GM19240 (cell line): ENCODE data around the gene MAN1A2.
"Not testable (repeated sequence)": the region's sequence is repeated elsewhere in the genome, so short reads cannot be mapped to it uniquely, and the experiment has no call there.

Experiments used
- DNase-seq: peaks from one replicate; pipeline ENCODE4 v3.0.0; 2011; ENCODE audit warnings: low spot score; ENCODE audit not compliant: insufficient read length

Gene MAN1A2

DNA sequence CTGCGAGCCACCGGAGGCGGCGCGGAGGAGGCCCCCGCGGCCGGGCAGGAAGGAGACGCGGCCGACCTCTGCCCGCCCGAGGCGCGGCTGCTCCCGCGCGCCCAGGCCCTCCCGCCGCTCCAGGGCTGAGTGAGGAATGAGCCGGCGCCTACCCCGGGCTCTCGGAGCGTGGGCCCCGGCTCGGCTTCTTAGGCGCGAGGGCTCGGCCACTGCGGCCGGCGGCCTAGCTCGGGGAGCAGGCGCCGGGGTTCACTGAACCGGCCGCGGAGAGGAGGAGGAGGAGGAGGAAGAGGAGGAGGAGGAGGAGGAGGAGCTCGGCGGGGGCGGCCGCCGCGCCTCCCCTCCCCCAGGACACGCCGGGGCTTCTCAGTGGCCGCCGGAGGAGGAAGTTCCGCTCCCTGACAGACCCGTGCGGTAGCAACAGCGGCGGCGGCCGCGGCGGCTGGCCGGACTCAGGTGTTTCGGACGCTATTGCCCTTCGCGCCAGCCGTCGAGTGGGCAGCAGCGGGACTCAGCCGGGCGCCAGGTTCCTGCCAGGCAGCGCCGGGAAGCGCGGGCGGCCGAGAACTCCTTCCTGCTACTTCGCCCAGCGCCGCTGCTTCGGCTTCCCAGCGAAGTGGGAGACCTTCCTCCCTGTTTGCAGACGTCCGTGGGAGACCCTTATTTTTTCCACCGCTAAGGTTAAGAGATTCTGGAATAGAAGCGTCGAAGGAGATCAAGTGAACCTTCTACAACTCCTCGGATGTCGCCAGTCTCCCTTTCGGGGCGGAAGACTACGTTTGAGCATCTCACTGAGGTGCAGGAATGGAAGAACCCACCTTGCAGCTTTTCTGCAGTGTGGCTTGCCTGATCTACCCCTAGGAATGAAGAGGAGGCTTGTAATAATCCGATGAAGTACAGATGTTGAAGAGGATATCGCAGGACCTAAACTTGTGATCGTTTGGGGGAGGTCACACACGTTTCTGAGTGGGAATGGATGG, at the start of gene MAN1A2:
TSS of gene MAN1A2 (plus strand) at position 404 of the 980 bp plus-strand sequence. CDS start 735 bp downstream, outside the sequence.
- peak; percentile 36 for DNase-seq

DNA sequence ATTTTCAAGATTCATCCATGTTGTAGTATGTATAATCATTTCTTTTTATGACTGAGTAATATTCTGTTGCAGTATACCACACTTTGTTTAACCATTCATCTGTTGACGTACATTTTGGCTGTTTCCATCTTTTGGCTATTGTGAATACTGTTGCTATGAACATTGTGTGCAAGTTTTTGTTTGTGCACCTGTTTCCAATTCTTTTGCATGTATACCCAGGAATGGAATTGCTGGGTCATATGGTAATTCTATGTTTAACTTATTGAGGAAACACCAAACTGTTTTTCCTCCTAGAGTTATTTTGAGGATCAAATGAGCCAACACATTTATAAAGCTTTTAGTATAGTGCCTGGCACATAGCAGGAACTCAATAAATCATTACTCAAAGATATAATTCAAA, 49.2 kb upstream of the MAN1A2 start:
- no peak for DNase-seq

DNA sequence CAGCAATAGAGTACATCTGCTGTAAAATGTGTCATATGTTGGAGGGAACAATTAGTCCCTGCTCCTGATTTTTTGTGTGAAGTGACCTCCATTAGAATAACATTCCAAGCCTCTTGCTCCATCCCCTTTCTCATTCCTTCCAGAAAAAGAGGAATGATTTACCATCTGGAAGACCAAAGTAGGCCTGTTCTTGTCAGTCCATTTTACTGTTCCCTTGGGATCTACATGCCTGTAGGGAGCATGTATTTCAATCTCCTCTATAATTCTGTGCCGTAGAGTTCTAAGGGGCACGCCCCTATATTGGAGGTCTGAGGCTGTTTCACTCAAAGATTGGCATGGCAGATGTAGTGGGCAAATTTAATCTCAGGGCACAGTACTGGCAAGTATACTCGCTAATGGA, 48.8 kb upstream of the MAN1A2 start:
- DNase-seq, result no peak

DNA sequence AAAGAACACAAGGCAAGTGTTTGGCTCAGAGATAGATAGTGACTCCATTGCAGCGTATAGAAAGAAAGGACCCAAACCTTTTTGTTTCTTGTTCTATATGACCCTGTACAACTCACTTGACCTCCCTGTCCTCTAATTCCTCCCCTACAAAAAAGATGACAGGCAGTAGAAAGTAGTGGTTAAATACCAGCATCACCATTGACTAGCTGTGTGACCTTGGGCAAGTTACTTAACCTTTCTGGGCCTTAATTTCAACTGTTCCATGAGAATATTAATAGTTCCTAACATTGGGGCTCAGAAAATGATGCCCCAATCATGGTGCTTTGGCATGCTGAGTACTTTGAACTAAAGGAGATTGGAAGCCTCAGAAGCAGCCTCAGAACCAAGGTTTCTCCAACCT, 46.7 kb upstream of the MAN1A2 start:
- DNase-seq, result no peak

DNA sequence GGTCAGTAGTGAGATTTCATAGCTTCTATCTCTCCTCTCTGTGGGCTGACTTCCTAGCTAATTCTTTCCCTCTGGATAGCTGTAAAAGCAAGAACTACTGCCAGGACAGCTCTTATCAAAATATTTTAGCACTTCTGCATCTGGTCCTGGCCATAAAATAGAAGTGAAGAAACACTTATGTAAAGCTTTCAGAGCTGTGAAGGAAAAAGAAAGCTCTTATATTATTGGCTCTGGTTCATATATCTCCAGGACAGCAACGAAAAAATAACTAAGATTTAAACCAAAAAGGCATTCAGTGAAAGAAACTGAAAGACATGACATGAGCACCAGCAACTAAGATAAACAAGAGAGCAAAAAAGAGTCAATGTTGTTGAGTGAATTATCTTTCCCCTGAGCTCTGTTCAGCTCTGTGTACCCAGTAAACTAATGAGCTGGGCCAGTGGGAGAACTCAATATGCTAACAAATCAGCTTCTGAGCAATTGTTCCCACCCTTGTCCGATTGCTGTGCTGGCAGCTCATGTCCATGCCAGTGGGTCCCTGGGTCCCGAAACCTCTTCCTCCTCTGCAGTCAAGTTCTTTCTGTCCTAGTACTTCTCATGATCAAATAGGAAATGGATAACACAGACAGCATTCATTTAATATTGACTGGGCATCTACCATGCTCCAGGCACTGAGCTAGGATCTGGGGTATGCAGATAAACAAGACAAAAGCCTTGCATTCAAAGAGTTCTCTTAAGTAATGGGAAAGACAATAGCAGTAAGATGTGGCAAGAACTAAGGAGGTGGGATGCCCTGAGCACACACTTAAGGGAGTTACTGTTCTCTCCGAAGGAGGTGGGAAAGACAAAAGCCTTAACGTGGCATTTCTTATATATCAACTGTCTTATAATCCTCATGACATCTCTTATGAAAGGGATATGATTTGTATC, 45.3 kb upstream of the MAN1A2 start:
- no peak for DNase-seq

DNA sequence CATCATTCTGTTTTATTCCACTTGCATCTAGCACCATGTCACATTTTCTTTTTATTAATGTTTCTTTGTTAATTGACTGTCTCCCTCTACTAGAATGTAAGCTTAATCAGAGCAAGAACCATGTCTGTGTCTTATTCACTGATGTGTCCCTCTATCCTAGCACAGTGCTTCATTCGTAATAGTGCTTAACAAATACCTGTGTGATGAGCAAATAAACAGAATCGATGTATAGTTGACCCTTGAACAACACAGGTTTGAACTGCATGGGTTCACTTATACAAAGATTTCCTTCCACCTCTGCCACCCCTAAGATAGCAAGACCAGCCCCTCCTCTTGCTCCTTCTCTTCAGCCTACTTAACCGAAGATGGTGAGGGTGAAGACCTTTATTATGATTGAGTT, 42.9 kb upstream of the MAN1A2 start:
- no peak for DNase-seq

DNA sequence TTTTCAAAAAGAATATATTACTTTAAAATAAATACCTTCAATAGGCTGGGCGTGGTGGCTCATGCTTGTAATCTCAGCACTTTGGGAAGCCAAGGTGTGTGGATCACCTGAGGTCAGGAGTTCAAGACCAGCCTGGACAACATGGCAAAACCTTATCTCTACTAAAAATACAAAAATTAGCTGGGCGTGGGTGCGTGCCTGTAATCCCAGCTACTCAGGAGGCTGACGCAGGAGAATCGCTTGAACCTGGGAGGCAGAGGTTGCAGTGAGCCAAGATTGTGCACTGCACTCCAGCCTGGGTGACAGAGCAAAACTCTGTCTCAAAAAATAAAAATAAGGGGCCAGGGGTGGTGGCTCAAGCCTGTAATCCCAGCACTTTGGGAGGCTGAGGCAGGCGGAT, 41.2 kb upstream of the MAN1A2 start:
- not testable (repeated sequence) for DNase-seq

DNA sequence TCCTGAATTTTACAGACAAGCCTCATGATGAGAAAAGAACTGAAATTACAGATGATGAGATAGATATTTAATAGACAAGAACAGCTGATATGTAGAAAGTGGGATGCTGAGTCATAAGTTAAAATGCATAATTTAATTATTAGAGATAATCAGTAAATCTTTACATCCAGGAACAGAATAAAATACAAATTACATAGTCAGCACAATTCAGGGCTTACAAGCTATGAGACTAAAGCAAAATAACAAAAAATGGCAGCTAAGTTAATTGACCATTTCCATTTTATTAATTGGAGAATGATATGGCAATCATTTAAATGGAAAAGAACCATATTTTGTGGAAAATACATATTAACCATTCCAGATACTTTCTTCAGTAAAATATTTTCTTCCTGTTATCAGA, 40.2 kb upstream of the MAN1A2 start:
- no peak for DNase-seq

DNA sequence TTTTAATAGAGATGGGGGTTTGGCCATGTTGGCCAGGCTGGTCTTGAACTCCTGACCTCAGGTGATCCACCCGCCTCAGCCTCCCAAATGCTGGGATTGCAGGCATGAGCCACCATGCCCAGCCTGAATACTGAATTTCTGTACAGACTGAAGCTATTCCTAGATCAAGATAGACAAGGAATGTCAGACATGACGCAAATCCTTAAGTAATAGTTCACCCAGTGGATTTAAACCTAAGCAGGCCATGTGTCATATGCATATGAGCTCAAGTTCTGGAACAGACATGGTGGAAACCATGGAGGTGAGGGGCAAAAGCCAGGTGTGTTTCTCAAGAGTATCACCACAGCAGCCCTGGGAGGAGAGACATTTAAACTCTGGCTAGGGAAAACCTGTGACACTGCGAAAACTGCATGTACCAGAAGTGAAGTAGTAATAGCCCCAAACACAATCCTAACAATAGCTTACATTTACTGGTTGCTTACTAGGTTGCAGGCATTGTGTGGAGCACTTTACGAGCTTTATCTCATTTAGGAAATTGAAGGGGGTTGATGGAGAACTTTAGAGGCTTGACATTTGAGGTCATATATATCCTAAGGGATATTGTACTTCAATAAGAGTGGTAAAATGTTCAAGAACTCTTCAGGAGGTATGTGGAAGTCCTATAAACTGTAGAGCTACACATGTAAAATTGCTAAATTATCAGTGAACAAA, 31.7 kb upstream of the MAN1A2 start:
- DNase-seq, result no peak

DNA sequence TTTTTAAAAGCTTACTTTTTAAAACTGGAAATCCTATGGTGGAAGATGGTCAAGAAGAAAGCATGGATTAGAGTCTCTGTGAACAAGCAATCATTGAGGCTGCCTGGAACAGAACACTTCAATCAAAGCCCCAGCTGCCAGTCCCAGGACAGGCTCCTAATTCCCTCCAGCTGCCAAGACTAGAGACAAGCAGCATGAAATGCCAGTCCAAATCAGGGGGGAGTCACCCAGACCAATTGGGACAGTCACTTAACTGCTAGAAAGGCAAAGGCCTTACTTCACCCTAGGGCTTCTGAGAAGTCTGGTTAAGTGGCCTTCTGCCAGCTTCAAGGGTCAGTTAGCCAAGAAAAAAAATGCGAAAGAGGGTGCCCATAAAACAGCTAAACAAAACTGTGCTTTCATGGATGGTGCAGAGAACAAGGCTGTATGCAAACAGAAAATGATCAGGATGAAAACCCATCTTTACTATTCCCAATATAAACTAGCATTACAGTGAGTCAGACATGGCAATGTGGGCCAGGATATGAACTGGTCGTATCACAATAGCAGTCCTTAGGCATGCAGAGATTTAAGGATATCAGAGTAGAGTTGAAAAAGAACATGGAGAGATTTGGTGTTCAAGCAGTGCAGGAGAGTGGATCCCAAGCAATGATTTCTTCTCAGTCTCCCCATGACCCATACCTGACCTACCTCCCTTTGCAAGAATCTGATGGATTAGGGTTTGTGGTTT, 31.0 kb upstream of the MAN1A2 start:
- DNase-seq, result no peak

DNA sequence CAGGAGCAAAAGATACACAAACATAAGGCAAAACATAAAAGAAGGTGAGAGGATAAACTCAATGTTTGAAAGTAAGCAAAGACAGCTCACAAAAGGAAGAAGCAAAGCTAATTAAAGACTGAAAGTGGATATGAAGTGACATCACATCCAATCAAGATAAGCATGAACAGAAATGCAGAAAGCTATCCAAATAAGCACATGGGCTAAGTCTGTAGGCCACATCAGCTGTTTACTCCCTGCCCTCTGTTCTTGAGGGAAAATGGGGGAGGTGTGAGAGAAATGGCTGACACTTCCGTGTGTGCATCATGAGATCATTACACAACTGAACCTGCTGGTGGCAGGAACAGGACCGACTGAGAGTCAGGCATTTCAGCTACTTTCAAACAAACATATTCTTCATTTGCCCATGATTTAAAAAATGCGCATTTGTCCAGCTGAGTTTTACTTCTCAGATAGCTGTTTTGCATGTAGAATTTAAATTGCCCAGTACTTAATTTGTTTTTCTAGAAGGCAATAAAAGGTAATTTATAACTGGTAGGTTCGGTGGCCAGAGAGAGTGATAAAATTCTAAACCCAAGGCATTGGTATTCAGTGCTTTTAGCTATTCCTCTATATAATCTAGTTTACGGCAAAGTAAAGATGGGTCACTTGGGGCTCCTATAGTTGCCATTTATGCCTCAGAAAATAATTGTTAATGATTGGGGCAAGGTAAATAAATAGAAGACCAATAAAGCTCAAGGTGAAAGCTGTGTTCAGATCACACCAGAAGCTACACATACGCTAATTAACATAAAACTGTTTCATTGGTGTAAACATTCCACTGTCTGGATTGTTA, 27.2 kb upstream of the MAN1A2 start:
- no peak for DNase-seq

DNA sequence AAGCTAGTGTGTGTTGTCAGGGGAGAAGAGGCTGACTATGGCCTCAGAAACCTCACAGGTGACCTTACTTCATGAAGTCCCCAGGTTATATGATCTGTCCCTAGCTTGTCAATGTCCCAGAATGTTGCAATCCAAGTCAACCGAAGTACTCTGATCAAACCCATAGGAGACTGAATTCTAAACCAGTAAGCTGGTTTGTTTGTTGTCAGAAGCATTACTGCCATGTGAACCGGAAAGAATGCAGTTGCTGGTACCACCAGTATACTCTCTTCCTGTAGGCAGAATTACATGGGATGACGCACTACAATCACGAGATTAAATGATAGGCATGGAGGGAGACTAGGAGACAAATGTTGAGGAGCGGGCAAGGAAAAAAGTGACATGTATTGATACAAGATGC, 26.1 kb upstream of the MAN1A2 start:
- DNase-seq, result no peak

DNA sequence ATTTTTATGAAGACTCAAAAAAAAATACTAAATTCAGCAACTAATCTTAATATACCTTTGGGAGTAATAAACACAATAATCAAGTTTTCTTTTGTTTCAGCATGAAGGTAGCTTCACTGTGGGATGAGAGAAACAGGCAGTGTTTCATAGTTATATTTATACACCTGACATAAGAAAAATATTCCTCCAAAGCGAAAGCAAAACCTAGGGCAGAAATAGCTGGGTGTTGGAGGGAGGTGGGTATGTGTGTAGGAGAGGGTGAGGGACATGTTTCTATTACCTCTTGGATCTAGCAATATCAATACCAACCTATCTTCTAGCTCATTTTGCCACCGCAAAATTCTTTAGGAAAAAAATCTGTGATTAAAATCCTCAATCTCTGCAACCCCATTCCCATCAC, 24.9 kb upstream of the MAN1A2 start:
- DNase-seq, result no peak

DNA sequence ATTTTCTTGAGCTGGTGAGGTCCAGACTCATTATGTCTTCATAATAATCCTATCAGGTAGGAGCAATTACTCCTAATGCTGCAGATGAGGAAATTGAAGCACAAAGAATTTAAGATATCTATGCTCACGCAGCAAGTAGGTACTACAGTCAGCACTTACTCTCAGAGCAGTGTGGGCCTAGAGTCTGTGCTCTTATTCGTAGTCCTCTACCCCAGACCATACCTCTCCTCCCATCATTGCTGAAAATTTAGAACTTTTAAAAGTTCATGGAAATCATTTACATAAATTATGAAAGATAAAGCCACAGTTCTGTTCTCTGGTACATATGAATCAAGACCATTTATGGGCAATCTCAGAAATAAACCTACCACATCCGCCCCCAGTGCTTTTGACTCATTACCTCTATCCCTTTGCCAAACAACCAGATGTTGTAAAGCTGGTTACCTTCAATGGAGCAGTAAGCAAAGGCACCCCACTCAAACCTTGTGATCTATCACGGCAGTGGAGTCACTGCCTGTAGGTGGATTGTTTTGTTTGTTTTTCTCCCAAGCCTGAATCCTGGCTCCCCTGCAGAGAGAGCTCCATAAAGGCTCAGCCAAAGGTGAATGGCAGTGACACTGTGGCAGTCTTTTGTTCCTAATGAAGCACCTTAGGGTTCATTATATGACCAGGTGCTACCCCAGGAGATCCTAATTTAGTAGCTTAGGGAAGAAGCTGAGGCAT, 20.9 kb upstream of the MAN1A2 start:
- no peak for DNase-seq

DNA sequence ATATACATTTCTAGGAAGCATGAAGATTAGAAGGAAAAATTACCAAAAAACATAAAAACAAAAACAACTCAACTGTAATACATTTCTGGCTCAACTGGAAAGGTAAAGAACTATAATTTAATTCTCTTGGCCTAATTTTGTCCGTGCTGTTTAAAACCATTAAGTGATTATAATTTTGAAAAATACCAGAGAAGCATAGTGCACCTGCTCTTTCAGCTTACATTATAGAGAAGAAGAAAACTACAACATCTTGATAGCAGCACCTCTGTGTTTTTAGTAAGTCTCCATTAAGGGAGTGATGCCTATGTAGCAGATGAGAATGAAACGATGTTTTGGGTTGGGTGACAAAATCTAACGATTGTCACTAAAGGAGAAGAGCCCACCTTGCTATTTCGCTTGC, 19.3 kb upstream of the MAN1A2 start:
- no peak for DNase-seq

DNA sequence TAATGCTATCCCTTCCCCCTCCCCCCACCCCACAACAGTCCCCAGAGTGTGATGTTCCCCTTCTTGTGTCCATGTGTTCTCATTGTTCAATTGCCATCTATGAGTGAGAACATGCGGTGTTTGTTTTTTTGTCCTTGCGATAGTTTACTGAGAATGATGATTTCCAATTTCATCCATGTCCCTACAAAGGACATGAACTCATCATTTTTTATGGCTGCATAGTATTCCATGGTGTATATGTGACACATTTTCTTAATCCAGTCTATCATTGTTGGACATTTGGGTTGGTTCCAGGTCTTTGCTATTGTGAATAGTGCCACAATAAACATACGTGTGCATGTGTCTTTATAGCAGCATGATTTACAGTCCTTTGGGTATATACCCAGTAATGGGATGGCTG, 14.6 kb upstream of the MAN1A2 start:
- DNase-seq, result not testable (repeated sequence)

DNA sequence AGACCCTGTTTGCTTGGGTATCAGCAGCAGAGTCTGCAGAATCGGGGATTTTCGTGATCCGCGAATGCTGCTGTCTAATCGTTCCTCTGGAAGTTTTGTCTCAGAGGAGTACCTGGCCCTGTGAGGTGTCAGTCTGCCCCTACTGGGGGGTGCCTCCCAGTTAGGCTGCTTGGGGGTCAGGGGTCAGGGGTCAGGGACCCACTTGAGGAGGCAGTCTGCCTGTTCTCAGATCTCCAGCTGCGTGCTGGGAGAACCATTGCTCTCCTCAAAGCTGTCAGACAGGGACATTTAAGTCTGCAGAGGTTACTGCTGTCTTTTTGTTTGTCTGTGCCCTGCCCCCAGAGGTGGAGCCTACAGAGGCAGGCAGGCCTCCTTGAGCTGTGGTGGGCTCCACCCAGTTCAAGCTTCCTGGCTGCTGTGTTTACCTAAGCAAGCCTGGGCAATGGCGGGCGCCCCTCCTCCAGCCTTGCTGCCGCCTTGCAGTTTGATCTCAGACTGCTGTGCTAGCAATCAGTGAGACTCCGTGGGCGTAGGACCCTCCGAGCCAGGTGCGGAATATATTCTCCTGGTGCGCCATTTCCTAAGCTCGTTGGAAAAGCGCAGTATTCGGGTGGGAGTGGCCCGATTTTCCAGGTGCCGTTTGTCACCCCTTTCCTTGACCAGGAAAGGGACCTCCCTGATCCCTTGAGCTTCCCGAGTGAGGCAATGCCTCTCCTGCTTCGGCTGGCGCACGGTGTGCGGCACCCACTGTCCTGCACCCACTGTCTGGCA, 9.2 kb upstream of the MAN1A2 start:
- DNase-seq, result not testable (repeated sequence)

DNA sequence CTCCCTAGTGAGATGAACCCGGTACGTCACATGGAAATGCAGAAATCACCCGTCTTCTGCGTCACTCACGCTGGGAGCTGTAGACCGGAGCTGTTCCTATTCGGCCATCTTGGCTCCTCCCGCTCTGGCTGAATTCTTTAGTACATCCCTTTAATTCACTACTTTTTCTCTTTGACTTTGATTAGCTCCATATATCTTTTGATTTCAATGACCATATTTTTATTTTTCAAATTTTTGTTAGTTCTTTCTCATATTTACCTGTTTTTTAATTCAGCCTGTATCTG, 8.7 kb upstream of the MAN1A2 start:
- not testable (repeated sequence) for DNase-seq
